Measurements from ENCODE around the gene CINP.

- TF ChIP-seq CTCF (IDR thresholded peaks at IDR 0.05; ENCODE audit: low read depth, low read length, missing input control) (no peak), REST (IDR thresholded peaks at IDR 0.05) (no peak), GABPA (IDR thresholded peaks at IDR 0.05 in 1 of 2, conservative IDR thresholded peaks at IDR 0.05 in 1 of 2) (no peak), MAX (IDR thresholded peaks at IDR 0.05) (no peak), RAD21 (IDR thresholded peaks at IDR 0.05) (no peak), YY1 (IDR thresholded peaks at IDR 0.05) (no peak), FOXA1 (IDR thresholded peaks at IDR 0.05) (no peak), TAF1 (conservative IDR thresholded peaks at IDR 0.05) (no peak), SP1 (IDR thresholded peaks at IDR 0.05) (no peak), FOXA2 (IDR thresholded peaks at IDR 0.05) (no peak)
These were observed 3.3 kb downstream of the CINP start for GRCh38 chr14:102359341-102359740.

Data from liver (tissue), 3 donors.